Colonic mucosa (tissue), 4 donors: ENCODE data around the gene PALS2. TPM values are rescaled to one million over a fixed set of nuclear protein-coding genes. Genes with fewer than 3 reads are reported as not detected.
A peak's percentile ranks its signal among the peaks of the same experiment; 100 is the strongest.

Experiments used
- DNase-seq: peaks from one replicate; pipeline ENCODE4 v3.0.0-alpha.2; 2020
- H3K27ac ChIP-seq: fragments of 200-600 bp; one replicate; pipeline ENCODE4 v1.8.0; 2021
- H3K27me3 ChIP-seq: fragments of 200-600 bp; one replicate; pipeline ENCODE4 v1.8.0; 2021
- H3K36me3 ChIP-seq: fragments of 200-600 bp; one replicate; pipeline ENCODE4 v1.8.0; 2021
- H3K4me1 ChIP-seq: fragments of 200-600 bp; one replicate; pipeline ENCODE4 v1.8.0; 2021; ENCODE audit warnings: mild to moderate bottlenecking
- H3K4me3 ChIP-seq: fragments of 200-600 bp; one replicate; pipeline ENCODE4 v1.8.0; 2021
- H3K9ac ChIP-seq, 2 donors: one replicate each; pipeline ENCODE4 v1.7.0; 2013; ENCODE audit warnings: control low read depth in 2 of 2, low read depth in 2 of 2, low read length in 2 of 2
- H3K9me3 ChIP-seq: fragments of 200-600 bp; one replicate; pipeline ENCODE4 v1.8.0; 2021
- CTCF ChIP-seq: fragments of 200-600 bp; IDR thresholded peaks from one replicate; pipeline ENCODE4 v1.8.0; 2022; ENCODE audit warnings: antibody characterized with exemption, mild to moderate bottlenecking
- intact Hi-C: fragments of 100-400 bp; cut with DNase I; formaldehyde crosslinking; loops from one replicate; pipeline ENCODE4 v1.14.1; 2022
- total RNA-seq, 2 donors: library from RNA; stranded (reverse); fragmentation: NEBNext Ultra II Directional in 1 of 2; extraction: Animal tissue kit (Norgen Biotek cat#: 25700) in 1 of 2; gene quantifications; one replicate each; pipeline ENCODE4 v1.2.1, GENCODE V29; 2021
- donor health status: healthy.
- donor health status: DM: no; HTN: no; CAD: no.
- donor health status: DM: no; HTN: no; CAD: no.

PALS2 gene
- total RNA-seq, 2 donors from 2014 or later, result 6.6 to 6.7 TPM

- peaks cover 9% of the 10 kb centered on the region for H3K27me3 ChIP-seq
- H3K4me3 ChIP-seq, result no peak overlapping the region
- no peaks in the 10 kb centered on the region for H3K36me3 ChIP-seq
- no peaks in the 10 kb centered on the region for H3K9me3 ChIP-seq
- TF ChIP-seq CTCF, result no peak
- no peak for DNase-seq
- no peak overlapping the region for H3K27ac ChIP-seq
- no peaks in the 10 kb centered on the region for H3K4me1 ChIP-seq
- intact Hi-C loops, result no loop called here
- H3K9ac ChIP-seq, result no peak overlapping the region
Measured at GRCh38 chr7:24570983-24571382, 2.3 kb upstream of the PALS2 start.

- Histone ChIP-seq H3K4me3 (no peak overlapping the region), H3K9ac (no peak overlapping the region), H3K27me3 (peaks cover 9% of the 10 kb centered on the region), H3K27ac (no peak overlapping the region), H3K9me3 (no peaks in the 10 kb centered on the region), H3K4me1 (no peaks in the 10 kb centered on the region), H3K36me3 (no peaks in the 10 kb centered on the region)
- intact Hi-C loops, result no loop called here
- no peak for DNase-seq
- TF ChIP-seq CTCF, result no peak
Measured at GRCh38 chr7:24572016-24572392, 1.2 kb upstream of the PALS2 start.

GRCh38 chr7:24572393-24572996 is 757 bp upstream of the PALS2 start:
- DNase-seq, result peak; percentile 42
- intact Hi-C loops, result no loop called here
- no peak for TF ChIP-seq CTCF
- Histone ChIP-seq H3K36me3 (no peaks in the 10 kb centered on the region), H3K9ac (peak overlapping the region; percentile 59 to 61), H3K4me1 (no peaks in the 10 kb centered on the region), H3K4me3 (peak overlapping the region; percentile 55), H3K27me3 (peaks cover 9% of the 10 kb centered on the region), H3K27ac (no peak overlapping the region), H3K9me3 (no peaks in the 10 kb centered on the region)

- peak overlapping the region; percentile 81 for H3K4me3 ChIP-seq
- peak; percentile 45 for DNase-seq
- H3K4me1 ChIP-seq, result no peaks in the 10 kb centered on the region
- intact Hi-C loops, result no loop called here
- no peak for TF ChIP-seq CTCF
- H3K36me3 ChIP-seq, result no peaks in the 10 kb centered on the region
- peak overlapping the region; percentile 32 to 55 for H3K9ac ChIP-seq
- H3K9me3 ChIP-seq, result no peaks in the 10 kb centered on the region
- H3K27ac ChIP-seq, result no peak overlapping the region
- peaks cover 9% of the 10 kb centered on the region for H3K27me3 ChIP-seq
Measured at GRCh38 chr7:24573554-24574338, 494 bp downstream of the PALS2 start.

GRCh38 chr7:24574386-24574785 is 1.1 kb downstream of the PALS2 start:
- Histone ChIP-seq H3K9me3 (no peaks in the 10 kb centered on the region), H3K36me3 (no peaks in the 10 kb centered on the region), H3K27ac (no peak overlapping the region), H3K27me3 (peaks cover 9% of the 10 kb centered on the region), H3K9ac (peak overlapping the region in 1 of 2 donors; percentile 32), H3K4me3 (peak overlapping the region; percentile 81), H3K4me1 (no peaks in the 10 kb centered on the region)
- intact Hi-C loops, result no loop called here
- TF ChIP-seq CTCF, result no peak
- DNase-seq, result no peak
